ENCODE data around the gene PVALEF.

- TF ChIP-seq POLR2AphosphoS5 (IDR thresholded peaks at IDR 0.05; ENCODE audit: low read depth, low read length) (no peak), POLR2A (IDR thresholded peaks at IDR 0.05; ENCODE audit: low read depth, low read length) (no peak), TAF1 (IDR thresholded peaks at IDR 0.05; ENCODE audit: low read depth, low read length) (no peak), SPI1 (IDR thresholded peaks at IDR 0.05; ENCODE audit: low read depth, low read length) (no peak), POU2F2 (IDR thresholded peaks at IDR 0.05; ENCODE audit: low read depth, low read length) (no peak), PAX5 (IDR thresholded peaks at IDR 0.05; ENCODE audit: insufficient read depth, low read length, severe bottlenecking) (no peak)
Observed at GRCh38 chr17:81210868-81211267, 45.6 kb downstream of the PVALEF start.

Data from GM12891 (cell line).